ENCODE results near the gene OR52K2. TPM values are rescaled to one million over a fixed set of nuclear protein-coding genes. Genes with fewer than 3 reads are reported as not detected.
A peak's percentile ranks its signal among the peaks of the same experiment; 100 is the strongest.
"Not testable (repeated sequence)": the region's sequence is repeated elsewhere in the genome, so short reads cannot be mapped to it uniquely, and the experiment has no call there.

OR52K2 gene
- total RNA-seq, 2 donors from 2014 or later: not detected

- TF ChIP-seq POLR2A (IDR thresholded peaks at IDR 0.05): no peak
- no peak for TF ChIP-seq POLR2AphosphoS5 (IDR thresholded peaks at IDR 0.05)
- no peak for TF ChIP-seq CTCF (IDR thresholded peaks at IDR 0.05)
- no peaks in the 10 kb centered on the region for H3K9me3 ChIP-seq
- no peak overlapping the region for H3K27ac ChIP-seq
- no peaks in the 10 kb centered on the region for H3K27me3 ChIP-seq (replicated peaks; ENCODE audit: insufficient read depth)
- no peak overlapping the region for H3K4me3 ChIP-seq
- no peak for DNase-seq (ENCODE audit: low spot score)
- H3K36me3 ChIP-seq: no peaks in the 10 kb centered on the region
- 55% methylated on average over 4 of the region's 4 CpGs for WGBS
- intact Hi-C loops (cut with DNase I): no loop called here
- no peaks in the 10 kb centered on the region for H3K4me1 ChIP-seq (replicated peaks)
These were observed 35.2 kb downstream of the OR52K2 start for GRCh38 chr11:4484310-4484709.

- H3K36me3 ChIP-seq; DNase-seq (ENCODE audit: low spot score); H3K27ac ChIP-seq; H3K4me1 ChIP-seq (replicated peaks); H3K9me3 ChIP-seq; H3K27me3 ChIP-seq (replicated peaks; ENCODE audit: insufficient read depth); H3K4me3 ChIP-seq; intact Hi-C loops (cut with DNase I): not testable (repeated sequence)
- WGBS: 65% methylated on average over 2 of the region's 2 CpGs
These were observed 42.3 kb downstream of the OR52K2 start for GRCh38 chr11:4491405-4491804.

GRCh38 chr11:4491878-4492606 lies 42.9 kb downstream of the OR52K2 start:
- no peak overlapping the region for H3K27ac ChIP-seq
- intact Hi-C loops (cut with DNase I): loop anchor here (2.0 kb wide), 1 partner anchor 303 kb away; no protein-coding TSS in a partner anchor
- no peak for DNase-seq (ENCODE audit: low spot score)
- TF ChIP-seq POLR2A (IDR thresholded peaks at IDR 0.05) (no peak), CTCF (IDR thresholded peaks at IDR 0.05) (no peak), POLR2AphosphoS5 (IDR thresholded peaks at IDR 0.05) (no peak)
- H3K27me3 ChIP-seq (replicated peaks; ENCODE audit: insufficient read depth): no peaks in the 10 kb centered on the region
- H3K4me3 ChIP-seq: no peak overlapping the region
- no peaks in the 10 kb centered on the region for H3K9me3 ChIP-seq
- no peaks in the 10 kb centered on the region for H3K4me1 ChIP-seq (replicated peaks)
- 82% methylated on average over 4 of the region's 4 CpGs for WGBS
- H3K36me3 ChIP-seq: no peaks in the 10 kb centered on the region

GRCh38 chr11:4493480-4493818 lies 44.4 kb downstream of the OR52K2 start:
- intact Hi-C loops (cut with DNase I): loop anchor here (2.0 kb wide), 1 partner anchor 305 kb away; no protein-coding TSS in a partner anchor
- H3K4me1 ChIP-seq (replicated peaks): no peaks in the 10 kb centered on the region
- no peak overlapping the region for H3K27ac ChIP-seq
- no peak for DNase-seq (ENCODE audit: low spot score)
- H3K9me3 ChIP-seq: no peaks in the 10 kb centered on the region
- WGBS: 36% methylated on average over 5 of the region's 5 CpGs
- no peak overlapping the region for H3K4me3 ChIP-seq
- no peaks in the 10 kb centered on the region for H3K36me3 ChIP-seq
- TF ChIP-seq CTCF (IDR thresholded peaks at IDR 0.05) (peak in 1 of 4 experiments; percentile 20), POLR2AphosphoS5 (IDR thresholded peaks at IDR 0.05) (no peak)
- no peaks in the 10 kb centered on the region for H3K27me3 ChIP-seq (replicated peaks; ENCODE audit: insufficient read depth)

- Histone ChIP-seq H3K4me1 (replicated peaks) (no peaks in the 10 kb centered on the region), H3K9me3 (no peaks in the 10 kb centered on the region), H3K4me3 (no peak overlapping the region), H3K27ac (no peak overlapping the region), H3K27me3 (replicated peaks; ENCODE audit: insufficient read depth) (no peaks in the 10 kb centered on the region), H3K36me3 (no peaks in the 10 kb centered on the region)
- 47% methylated on average over 7 of the region's 7 CpGs for WGBS
- no peak for DNase-seq (ENCODE audit: low spot score)
- intact Hi-C loops (cut with DNase I): no loop called here
- no peak for TF ChIP-seq CTCF (IDR thresholded peaks at IDR 0.05)
- TF ChIP-seq POLR2A (IDR thresholded peaks at IDR 0.05): no peak
- no peak for TF ChIP-seq POLR2AphosphoS5 (IDR thresholded peaks at IDR 0.05)
These were observed 46.4 kb downstream of the OR52K2 start for GRCh38 chr11:4495487-4495886.

All from prostate gland (tissue), 2 donors.